Measurements from ENCODE around the gene STXBP2. TPM values are rescaled to one million over a fixed set of nuclear protein-coding genes. Genes with fewer than 3 reads are reported as not detected.

Gene STXBP2
- total and polyA plus RNA-seq, 9 of the 15 experiments (the other 6 are each of a cell fraction or from before 2014, with no cell fraction given), result 2.5 to 163 (median 71.3) TPM

- TF ChIP-seq MGA (IDR thresholded peaks at IDR 0.05), result no peak
- no peak for TF ChIP-seq ZNF347 (CRISPR knock-in tag; IDR thresholded peaks at IDR 0.05; ENCODE audit: low read depth)
- no peak for TF ChIP-seq CGGBP1 (CRISPR knock-in tag; IDR thresholded peaks at IDR 0.05)
- TF ChIP-seq CBFA2T2 (conservative IDR thresholded peaks at IDR 0.05), result no peak
- TF ChIP-seq IFI16 (CRISPR knock-in tag; IDR thresholded peaks at IDR 0.05), result no peak
- no peak for TF ChIP-seq NR2F6 (CRISPR knock-in tag; IDR thresholded peaks at IDR 0.05)
- no peak for TF ChIP-seq ZNF668 (CRISPR knock-in tag; IDR thresholded peaks at IDR 0.05)
These were observed 7.4 kb upstream of the STXBP2 start, which contains the start of the genes PET100 and XAB2 (continued) for GRCh38 chr19:7629347-7630054.
